GM19099 (cell line): ENCODE results near the gene ATXN2.

Experiments
- POLR2A ChIP-seq: IDR thresholded peaks from 3 replicates; pipeline ENCODE4 v1.6.1; 2011; ENCODE audit warnings: low read depth; ENCODE audit not compliant: insufficient read length; ENCODE audit errors: extremely low read depth

The ATXN2 gene, protein sequence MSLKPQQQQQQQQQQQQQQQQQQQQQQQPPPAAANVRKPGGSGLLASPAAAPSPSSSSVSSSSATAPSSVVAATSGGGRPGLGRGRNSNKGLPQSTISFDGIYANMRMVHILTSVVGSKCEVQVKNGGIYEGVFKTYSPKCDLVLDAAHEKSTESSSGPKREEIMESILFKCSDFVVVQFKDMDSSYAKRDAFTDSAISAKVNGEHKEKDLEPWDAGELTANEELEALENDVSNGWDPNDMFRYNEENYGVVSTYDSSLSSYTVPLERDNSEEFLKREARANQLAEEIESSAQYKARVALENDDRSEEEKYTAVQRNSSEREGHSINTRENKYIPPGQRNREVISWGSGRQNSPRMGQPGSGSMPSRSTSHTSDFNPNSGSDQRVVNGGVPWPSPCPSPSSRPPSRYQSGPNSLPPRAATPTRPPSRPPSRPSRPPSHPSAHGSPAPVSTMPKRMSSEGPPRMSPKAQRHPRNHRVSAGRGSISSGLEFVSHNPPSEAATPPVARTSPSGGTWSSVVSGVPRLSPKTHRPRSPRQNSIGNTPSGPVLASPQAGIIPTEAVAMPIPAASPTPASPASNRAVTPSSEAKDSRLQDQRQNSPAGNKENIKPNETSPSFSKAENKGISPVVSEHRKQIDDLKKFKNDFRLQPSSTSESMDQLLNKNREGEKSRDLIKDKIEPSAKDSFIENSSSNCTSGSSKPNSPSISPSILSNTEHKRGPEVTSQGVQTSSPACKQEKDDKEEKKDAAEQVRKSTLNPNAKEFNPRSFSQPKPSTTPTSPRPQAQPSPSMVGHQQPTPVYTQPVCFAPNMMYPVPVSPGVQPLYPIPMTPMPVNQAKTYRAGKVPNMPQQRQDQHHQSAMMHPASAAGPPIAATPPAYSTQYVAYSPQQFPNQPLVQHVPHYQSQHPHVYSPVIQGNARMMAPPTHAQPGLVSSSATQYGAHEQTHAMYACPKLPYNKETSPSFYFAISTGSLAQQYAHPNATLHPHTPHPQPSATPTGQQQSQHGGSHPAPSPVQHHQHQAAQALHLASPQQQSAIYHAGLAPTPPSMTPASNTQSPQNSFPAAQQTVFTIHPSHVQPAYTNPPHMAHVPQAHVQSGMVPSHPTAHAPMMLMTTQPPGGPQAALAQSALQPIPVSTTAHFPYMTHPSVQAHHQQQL

GRCh38 chr12:111598637-111599452 is at the start of gene ATXN2:
ATXN2 (minus strand) TSS chr12:111599315; CDS start chr12:111599034, 281 bp downstream.
- no peak for TF ChIP-seq POLR2A

GRCh38 chr12:111645433-111645832 is 46.3 kb upstream of the ATXN2 start:
- TF ChIP-seq POLR2A = no peak

- no peak for TF ChIP-seq POLR2A
Observed at GRCh38 chr12:111643427-111643826, 44.3 kb upstream of the ATXN2 start.

DNA sequence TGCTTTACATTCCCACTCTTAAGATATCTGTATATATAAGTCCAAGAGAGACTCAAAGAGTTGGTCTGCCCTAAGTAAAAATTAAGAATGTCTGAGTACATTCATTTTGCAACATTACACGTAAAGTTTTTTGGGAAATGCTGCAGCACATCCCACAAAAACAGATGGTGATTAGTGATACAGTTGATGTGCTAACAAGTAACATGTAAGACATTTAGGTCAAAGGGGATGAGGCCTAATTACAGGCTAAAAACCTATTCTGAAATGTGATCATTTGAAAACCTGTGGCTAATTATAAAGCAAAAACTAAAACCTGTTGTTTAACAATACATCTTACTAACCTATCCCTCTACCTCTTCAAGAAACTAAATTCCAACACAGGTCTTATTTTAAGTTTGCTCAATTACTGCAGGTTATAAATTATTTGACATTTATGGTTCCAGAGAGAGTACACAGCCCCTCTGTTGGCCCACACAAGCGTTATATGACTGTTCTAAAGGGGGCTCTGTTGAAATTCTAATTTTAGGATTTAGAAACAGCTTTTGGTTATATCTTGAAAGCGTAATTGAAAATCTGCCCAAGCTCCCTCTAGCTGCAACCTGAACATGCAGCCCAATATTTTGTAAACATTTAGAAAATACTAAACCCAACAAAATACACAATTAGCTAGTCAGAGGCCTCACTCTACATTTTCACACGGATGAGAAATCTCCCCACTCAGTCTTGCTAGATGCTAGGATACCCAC is 43.7 kb upstream of the ATXN2 start:
- TF ChIP-seq POLR2A = no peak

DNA sequence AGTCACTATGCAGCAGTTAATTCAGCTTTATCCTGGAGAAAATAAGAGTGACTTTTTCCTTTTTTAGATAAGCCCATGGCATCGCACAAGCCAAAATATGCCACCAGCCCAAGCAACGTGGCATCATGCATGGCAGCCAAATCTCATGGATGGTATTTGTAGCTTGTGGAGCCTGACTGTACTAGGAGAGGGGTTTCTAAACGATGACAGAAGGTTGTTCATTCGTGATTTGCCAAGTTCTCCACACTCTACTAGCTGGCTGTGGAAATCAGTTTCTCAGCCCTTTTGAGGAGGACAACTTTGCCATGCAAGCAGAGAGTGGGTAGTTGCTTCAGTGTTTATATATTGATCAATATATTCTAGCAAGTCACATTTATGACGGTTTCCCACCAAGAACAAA is 41.4 kb upstream of the ATXN2 start:
- no peak for TF ChIP-seq POLR2A

DNA sequence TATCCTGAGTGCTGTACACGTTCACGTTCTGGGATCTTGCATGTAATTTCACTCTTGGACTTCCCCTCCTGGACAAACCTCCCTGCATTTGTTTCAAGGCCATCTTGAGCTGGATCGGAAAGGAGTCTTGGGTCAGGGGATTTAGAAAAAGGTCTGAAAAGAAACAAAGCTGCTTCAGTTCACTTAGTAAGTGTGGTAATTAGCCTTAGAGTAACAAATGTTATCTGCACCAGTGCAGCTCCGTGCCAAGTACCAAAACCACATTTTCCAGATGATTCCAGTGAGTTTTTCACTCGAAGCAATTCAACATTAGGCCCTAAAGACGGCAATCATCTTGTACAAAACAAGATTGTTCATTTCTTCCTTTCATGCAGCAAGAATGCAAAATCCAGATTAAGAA is 39.4 kb upstream of the ATXN2 start:
- no peak for TF ChIP-seq POLR2A

GRCh38 chr12:111636209-111636945 is 37.3 kb upstream of the ATXN2 start:
- no peak for TF ChIP-seq POLR2A

- no peak for TF ChIP-seq POLR2A
Observed at GRCh38 chr12:111635524-111635923, 36.4 kb upstream of the ATXN2 start.

- TF ChIP-seq POLR2A = no peak
Observed at GRCh38 chr12:111628505-111629260, 29.6 kb upstream of the ATXN2 start.

DNA sequence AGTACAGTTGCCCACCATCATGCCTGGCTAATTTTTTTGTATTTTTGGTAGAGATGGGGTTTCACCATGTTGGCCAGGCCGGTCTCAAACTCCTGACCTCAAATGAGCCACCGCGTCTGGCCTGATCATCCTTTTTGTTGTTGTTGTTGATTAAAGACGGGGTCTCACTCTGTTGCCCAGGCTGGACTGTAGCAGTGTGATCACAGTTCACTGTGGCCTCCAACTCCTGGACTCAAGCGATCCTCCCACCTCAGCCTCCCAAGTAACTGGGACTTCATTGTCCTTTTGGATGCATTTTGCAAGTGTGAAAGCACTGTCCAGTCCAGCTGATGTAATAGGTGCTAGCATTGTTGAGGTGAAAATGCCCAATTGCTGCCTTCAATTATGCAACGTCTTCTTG is 27.1 kb upstream of the ATXN2 start:
- TF ChIP-seq POLR2A = no peak

- no peak for TF ChIP-seq POLR2A
Observed at GRCh38 chr12:111624540-111624939, 25.4 kb upstream of the ATXN2 start.

- TF ChIP-seq POLR2A = no peak
Observed at GRCh38 chr12:111616177-111616623, 17.1 kb upstream of the ATXN2 start.

DNA sequence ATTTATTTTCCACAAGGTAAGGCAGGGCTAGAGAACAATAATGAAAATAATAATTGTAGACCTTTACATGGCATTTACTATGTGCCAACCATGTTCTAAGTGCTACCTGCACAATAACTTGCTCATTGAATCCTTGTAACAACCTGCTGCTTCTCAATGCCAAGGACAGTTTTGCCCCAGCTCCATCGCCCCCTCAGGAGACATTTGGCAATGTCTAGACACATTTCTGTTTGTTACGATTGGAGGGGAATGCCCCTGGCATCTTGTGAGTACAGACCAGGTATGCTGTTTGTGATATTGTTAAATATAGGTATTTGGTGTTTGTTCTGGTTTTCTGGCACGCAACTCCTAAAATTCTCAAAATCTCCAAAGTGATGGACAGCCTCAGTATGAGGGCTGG is 8.1 kb upstream of the ATXN2 start:
- TF ChIP-seq POLR2A = no peak

GRCh38 chr12:111606767-111607230 is 7.7 kb upstream of the ATXN2 start:
- no peak for TF ChIP-seq POLR2A
